ENCODE results near the gene CRYGD. TPM values are rescaled to one million over a fixed set of nuclear protein-coding genes. Genes with fewer than 3 reads are reported as not detected.
"Not testable (repeated sequence)": the region's sequence is repeated elsewhere in the genome, so short reads cannot be mapped to it uniquely, and the experiment has no call there.

CRYGD gene
- total and polyA plus RNA-seq, 2 donors (not counting 1 experiment from before 2014, with no cell fraction given) = not detected

DNA sequence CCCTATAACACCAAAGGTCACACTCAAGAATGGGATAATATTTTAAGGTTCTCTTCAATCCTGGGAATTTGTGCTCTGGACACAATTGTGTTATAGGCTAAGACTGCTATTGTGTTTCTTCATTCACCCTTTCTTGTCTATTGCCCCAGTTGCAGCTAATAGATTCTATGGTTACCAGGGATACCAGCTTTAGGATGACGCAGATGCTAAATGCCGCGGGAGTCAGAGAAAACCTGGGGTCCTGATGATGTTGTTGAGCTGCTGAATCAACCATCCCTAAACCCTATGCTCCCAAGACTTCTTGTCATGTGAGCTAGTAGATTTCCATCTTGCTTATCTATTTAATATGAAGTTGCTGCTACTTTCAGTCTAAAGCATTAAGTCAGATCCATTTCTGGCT lies 5.4 kb downstream of the CRYGD start:
- Histone ChIP-seq H3K4me3 (replicated peaks in 1 of 4; ENCODE audit: control extremely low read depth in 1 of 4, insufficient read depth in 1 of 4, low read depth in 3 of 4, low read length in 4 of 4) (no peak overlapping the region), H4K20me1 (ENCODE audit: control insufficient read depth, extremely low read depth, insufficient read depth, low read length) (no peaks in the 10 kb centered on the region), H3K27ac (ENCODE audit: insufficient read depth, low read length) (no peak overlapping the region), H3K9me3 (ENCODE audit: control insufficient read depth, insufficient read depth, low read depth, low read length) (no peaks in the 10 kb centered on the region), H3K4me1 (ENCODE audit: control insufficient read depth, extremely low read depth, insufficient read depth, low read length) (no peaks in the 10 kb centered on the region), H3K9ac (ENCODE audit: insufficient read depth, low read length) (no peak overlapping the region), H2AFZ (ENCODE audit: low read length) (no peak overlapping the region), H3K79me2 (ENCODE audit: control insufficient read depth, insufficient read depth, low read length) (no peaks in the 10 kb centered on the region), H3K27me3 (ENCODE audit: control insufficient read depth, insufficient read depth, low read length) (no peaks in the 10 kb centered on the region), H3K4me2 (ENCODE audit: extremely low read depth, insufficient read depth, low read length) (no peak overlapping the region), H3K36me3 (ENCODE audit: control insufficient read depth, insufficient read depth, low read length) (no peaks in the 10 kb centered on the region)
- no peak for TF ChIP-seq EZH2 (IDR thresholded peaks at IDR 0.05; ENCODE audit: low read length, missing control alignments)
- TF ChIP-seq, protein P1, sequence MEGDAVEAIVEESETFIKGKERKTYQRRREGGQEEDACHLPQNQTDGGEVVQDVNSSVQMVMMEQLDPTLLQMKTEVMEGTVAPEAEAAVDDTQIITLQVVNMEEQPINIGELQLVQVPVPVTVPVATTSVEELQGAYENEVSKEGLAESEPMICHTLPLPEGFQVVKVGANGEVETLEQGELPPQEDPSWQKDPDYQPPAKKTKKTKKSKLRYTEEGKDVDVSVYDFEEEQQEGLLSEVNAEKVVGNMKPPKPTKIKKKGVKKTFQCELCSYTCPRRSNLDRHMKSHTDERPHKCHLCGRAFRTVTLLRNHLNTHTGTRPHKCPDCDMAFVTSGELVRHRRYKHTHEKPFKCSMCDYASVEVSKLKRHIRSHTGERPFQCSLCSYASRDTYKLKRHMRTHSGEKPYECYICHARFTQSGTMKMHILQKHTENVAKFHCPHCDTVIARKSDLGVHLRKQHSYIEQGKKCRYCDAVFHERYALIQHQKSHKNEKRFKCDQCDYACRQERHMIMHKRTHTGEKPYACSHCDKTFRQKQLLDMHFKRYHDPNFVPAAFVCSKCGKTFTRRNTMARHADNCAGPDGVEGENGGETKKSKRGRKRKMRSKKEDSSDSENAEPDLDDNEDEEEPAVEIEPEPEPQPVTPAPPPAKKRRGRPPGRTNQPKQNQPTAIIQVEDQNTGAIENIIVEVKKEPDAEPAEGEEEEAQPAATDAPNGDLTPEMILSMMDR (conservative IDR thresholded peaks at IDR 0.05 in 1 of 2, IDR thresholded peaks at IDR 0.05 in 1 of 2; ENCODE audit: low read depth in 1 of 2, low read length in 2 of 2) = no peak
- no peak for DNase-seq (ENCODE audit: low read depth in 2 of 2)

DNA sequence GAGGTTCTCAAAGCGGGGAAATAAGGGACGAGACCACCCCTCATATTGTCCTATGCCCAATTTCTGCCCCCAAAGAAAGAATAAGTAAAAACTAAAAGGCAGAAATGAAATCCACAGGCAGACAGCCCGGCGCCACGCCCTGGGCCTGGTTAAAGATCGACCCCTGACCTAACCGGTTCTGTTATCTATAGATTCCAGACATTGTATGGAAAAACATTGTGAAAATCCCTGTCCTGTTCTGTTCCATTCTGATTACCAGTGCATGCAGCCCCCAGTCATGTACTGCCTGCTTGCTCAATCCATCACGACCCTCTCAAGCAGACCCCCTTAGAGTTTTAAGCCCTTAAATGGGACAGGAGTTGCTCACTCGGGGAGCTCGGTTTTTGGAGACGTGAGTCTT lies 6.9 kb downstream of the CRYGD start:
- not testable (repeated sequence) for H3K9me3 ChIP-seq (ENCODE audit: control insufficient read depth, insufficient read depth, low read depth, low read length); H2AFZ ChIP-seq (ENCODE audit: low read length); H3K4me1 ChIP-seq (ENCODE audit: control insufficient read depth, extremely low read depth, insufficient read depth, low read length); H3K9ac ChIP-seq (ENCODE audit: insufficient read depth, low read length); H3K79me2 ChIP-seq (ENCODE audit: control insufficient read depth, insufficient read depth, low read length); H4K20me1 ChIP-seq (ENCODE audit: control insufficient read depth, extremely low read depth, insufficient read depth, low read length); H3K4me3 ChIP-seq (replicated peaks in 1 of 4; ENCODE audit: control extremely low read depth in 1 of 4, insufficient read depth in 1 of 4, low read depth in 3 of 4, low read length in 4 of 4); H3K4me2 ChIP-seq (ENCODE audit: extremely low read depth, insufficient read depth, low read length); DNase-seq (ENCODE audit: low read depth in 2 of 2); H3K27ac ChIP-seq (ENCODE audit: insufficient read depth, low read length); H3K36me3 ChIP-seq (ENCODE audit: control insufficient read depth, insufficient read depth, low read length); H3K27me3 ChIP-seq (ENCODE audit: control insufficient read depth, insufficient read depth, low read length)

DNA sequence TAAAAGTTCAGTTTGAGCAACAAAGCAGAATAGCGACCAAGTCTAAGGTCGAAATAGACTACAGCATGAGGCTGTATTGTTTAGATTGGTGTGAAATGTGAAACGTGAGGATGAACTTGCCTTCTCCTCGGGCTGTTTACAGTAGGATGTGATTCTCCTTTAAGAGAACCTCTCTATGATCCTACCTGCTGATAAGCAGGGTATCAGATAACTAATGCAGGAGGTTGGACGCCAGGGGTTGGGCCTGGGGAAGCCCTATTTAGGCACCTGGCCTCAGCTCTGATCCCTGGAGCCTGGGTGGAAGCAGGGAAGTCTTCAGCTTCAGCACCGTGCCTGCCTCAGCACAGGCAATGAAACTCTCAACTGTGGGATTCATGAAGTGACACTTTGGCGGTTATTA lies 11.4 kb downstream of the CRYGD start:
- no peak overlapping the region for H3K9ac ChIP-seq (ENCODE audit: insufficient read depth, low read length)
- H4K20me1 ChIP-seq (ENCODE audit: control insufficient read depth, extremely low read depth, insufficient read depth, low read length) = no peaks in the 10 kb centered on the region
- no peak for DNase-seq (ENCODE audit: low read depth in 2 of 2)
- H3K4me2 ChIP-seq (ENCODE audit: extremely low read depth, insufficient read depth, low read length) = no peak overlapping the region
- no peaks in the 10 kb centered on the region for H3K4me1 ChIP-seq (ENCODE audit: control insufficient read depth, extremely low read depth, insufficient read depth, low read length)
- TF ChIP-seq, protein P1 (conservative IDR thresholded peaks at IDR 0.05 in 1 of 2, IDR thresholded peaks at IDR 0.05 in 1 of 2; ENCODE audit: low read depth in 1 of 2, low read length in 2 of 2) = no peak
- no peak for TF ChIP-seq EZH2 (IDR thresholded peaks at IDR 0.05; ENCODE audit: low read length, missing control alignments)
- H2AFZ ChIP-seq (ENCODE audit: low read length) = no peak overlapping the region
- no peaks in the 10 kb centered on the region for H3K79me2 ChIP-seq (ENCODE audit: control insufficient read depth, insufficient read depth, low read length)
- H3K4me3 ChIP-seq (replicated peaks in 1 of 4; ENCODE audit: control extremely low read depth in 1 of 4, insufficient read depth in 1 of 4, low read depth in 3 of 4, low read length in 4 of 4) = no peak overlapping the region
- H3K36me3 ChIP-seq (ENCODE audit: control insufficient read depth, insufficient read depth, low read length) = no peaks in the 10 kb centered on the region
- H3K9me3 ChIP-seq (ENCODE audit: control insufficient read depth, insufficient read depth, low read depth, low read length) = no peaks in the 10 kb centered on the region
- H3K27ac ChIP-seq (ENCODE audit: insufficient read depth, low read length) = no peak overlapping the region
- peaks cover 6% of the 10 kb centered on the region for H3K27me3 ChIP-seq (ENCODE audit: control insufficient read depth, insufficient read depth, low read length)

DNA sequence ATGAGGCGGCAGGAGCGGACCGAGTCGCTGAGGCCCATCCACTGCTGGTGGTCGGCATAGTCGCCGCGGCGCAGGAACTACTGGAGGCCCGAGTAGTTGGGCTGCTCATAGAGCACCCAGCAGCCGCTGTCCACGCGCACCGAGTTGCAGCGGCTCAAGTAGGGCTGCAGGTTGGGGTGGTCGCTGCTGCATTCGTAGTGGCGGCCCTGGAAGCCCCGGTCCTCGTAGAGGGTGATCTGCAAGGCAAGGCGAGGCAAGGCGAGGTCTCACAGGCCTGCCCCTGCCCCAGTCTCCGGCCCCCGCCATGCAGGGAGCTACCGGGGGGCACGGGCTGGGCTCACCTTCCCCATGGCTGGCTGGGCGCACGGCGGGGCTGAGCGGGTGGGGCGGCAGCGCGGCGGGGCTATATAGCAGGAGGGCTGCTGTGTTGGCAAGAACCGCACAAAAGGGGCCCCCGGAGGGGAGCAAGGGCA lies 12.0 kb downstream of the CRYGD start:
- not testable (repeated sequence) for H2AFZ ChIP-seq (ENCODE audit: low read length); H3K27ac ChIP-seq (ENCODE audit: insufficient read depth, low read length); H3K9me3 ChIP-seq (ENCODE audit: control insufficient read depth, insufficient read depth, low read depth, low read length); H3K4me3 ChIP-seq (replicated peaks in 1 of 4; ENCODE audit: control extremely low read depth in 1 of 4, insufficient read depth in 1 of 4, low read depth in 3 of 4, low read length in 4 of 4); H3K79me2 ChIP-seq (ENCODE audit: control insufficient read depth, insufficient read depth, low read length); H3K27me3 ChIP-seq (ENCODE audit: control insufficient read depth, insufficient read depth, low read length); DNase-seq (ENCODE audit: low read depth in 2 of 2); H3K4me2 ChIP-seq (ENCODE audit: extremely low read depth, insufficient read depth, low read length); H3K4me1 ChIP-seq (ENCODE audit: control insufficient read depth, extremely low read depth, insufficient read depth, low read length); H3K36me3 ChIP-seq (ENCODE audit: control insufficient read depth, insufficient read depth, low read length); H3K9ac ChIP-seq (ENCODE audit: insufficient read depth, low read length); H4K20me1 ChIP-seq (ENCODE audit: control insufficient read depth, extremely low read depth, insufficient read depth, low read length)

Data from fibroblast of lung (primary cell).